CD4-positive, alpha-beta memory T cell (primary cell): ENCODE data around the gene GOSR1. TPM values are rescaled to one million over a fixed set of nuclear protein-coding genes. Genes with fewer than 3 reads are reported as not detected.
"Not testable (repeated sequence)": the region's sequence is repeated elsewhere in the genome, so short reads cannot be mapped to it uniquely, and the experiment has no call there.

Experiments
- CTCF ChIA-PET: fragments of 350-600 bp; sonication (Branson Sonifier 250); formaldehyde crosslinking; loops from one replicate; lab custom pipeline; 2021; ENCODE audit warnings: inconsistent platforms; ENCODE audit not compliant: partially characterized antibody; lab: Charles Lee
- POLR2A ChIA-PET: fragments of 350-600 bp; sonication (Branson Sonifier 250); formaldehyde crosslinking; loops from one replicate; lab custom pipeline; 2021; ENCODE audit not compliant: partially characterized antibody; lab: Charles Lee
- DNase-seq, 5 donors: peaks; one replicate each; pipeline versions ENCODE4 v3.0.0 to v3.0.0-alpha.2; 2020 to 2022; ENCODE audit warnings: mixed read lengths in 1 of 5
- H3K27ac ChIP-seq: one replicate; pipeline ENCODE4 v1.7.0; 2013; ENCODE audit warnings: low read depth, low read length
- H3K27me3 ChIP-seq: 2 replicates; pipeline ENCODE4 v1.7.0; 2013; ENCODE audit warnings: mild to moderate bottlenecking, low read length, moderate library complexity; ENCODE audit not compliant: insufficient read depth
- H3K36me3 ChIP-seq: 2 replicates; pipeline ENCODE4 v1.7.0; 2013; ENCODE audit warnings: mild to moderate bottlenecking, low read length, moderate library complexity; ENCODE audit not compliant: insufficient read depth
- H3K4me1 ChIP-seq: 2 replicates; pipeline ENCODE4 v1.7.0; 2013; ENCODE audit warnings: mild to moderate bottlenecking, low read length, moderate library complexity; ENCODE audit not compliant: insufficient read depth
- H3K4me3 ChIP-seq, 2 donors: one replicate each; pipeline ENCODE4 v1.7.0; 2013; ENCODE audit warnings: low read length in 2 of 2, mild to moderate bottlenecking in 1 of 2
- H3K9me3 ChIP-seq, 2 donors: one replicate each; pipeline ENCODE4 v1.7.0; 2013; ENCODE audit warnings: low read length in 2 of 2, control low read depth in 1 of 2; ENCODE audit not compliant: control insufficient read depth in 1 of 2
- H3K27ac Mint-ChIP-seq, 7 donors: one replicate each; pipeline ENCODE4 v1.8.0; 2020 to 2021; ENCODE audit warnings: mixed read lengths in 7 of 7, mild to moderate bottlenecking in 6 of 7, inconsistent platforms in 3 of 7, moderate library complexity in 3 of 7
- H3K27me3 Mint-ChIP-seq, 2 donors: one replicate each; pipeline ENCODE4 v1.8.0; 2020 to 2021; ENCODE audit warnings: mixed read lengths in 2 of 2
- H3K36me3 Mint-ChIP-seq, 2 donors: one replicate each; pipeline ENCODE4 v1.8.0; 2020 to 2021; ENCODE audit warnings: mixed read lengths in 2 of 2, inconsistent platforms in 1 of 2, mild to moderate bottlenecking in 1 of 2
- H3K4me1 Mint-ChIP-seq, 4 donors: one replicate each; pipeline ENCODE4 v1.8.0; 2020 to 2021; ENCODE audit warnings: mixed read lengths in 4 of 4, mild to moderate bottlenecking in 1 of 4
- H3K4me3 Mint-ChIP-seq, 8 donors: one replicate each; pipeline ENCODE4 v1.8.0; 2020 to 2021; ENCODE audit warnings: mixed read lengths in 8 of 8, mild to moderate bottlenecking in 7 of 8, moderate library complexity in 6 of 8, inconsistent platforms in 3 of 8
- H3K9me3 Mint-ChIP-seq, 8 donors: one replicate each; pipeline ENCODE4 v1.8.0; 2020 to 2021; ENCODE audit warnings: mixed read lengths in 8 of 8, mild to moderate bottlenecking in 5 of 8, inconsistent platforms in 3 of 8, moderate library complexity in 1 of 8
- intact Hi-C: fragments of 100-400 bp; cut with micrococcal nuclease; formaldehyde crosslinking; loops from one replicate; pipeline ENCODE4 v1.15.1; 2023
- polyA plus RNA-seq, 2 donors: library from polyadenylated mRNA; unstranded; fragments of 300-500 nt; fragmentation: Illumina TruSeq; gene quantifications; one replicate each; pipeline ENCODE4 v1.2.3, GENCODE V29; 2021
- total RNA-seq, 2 experiments: library from RNA; stranded (reverse); gene quantifications; one replicate each; pipeline ENCODE4 v1.2.3, GENCODE V29; 2021

Gene GOSR1
- total and polyA plus RNA-seq, 4 experiments from 2014 or later, result 39.2 to 64.5 (median 59.5) TPM

DNA sequence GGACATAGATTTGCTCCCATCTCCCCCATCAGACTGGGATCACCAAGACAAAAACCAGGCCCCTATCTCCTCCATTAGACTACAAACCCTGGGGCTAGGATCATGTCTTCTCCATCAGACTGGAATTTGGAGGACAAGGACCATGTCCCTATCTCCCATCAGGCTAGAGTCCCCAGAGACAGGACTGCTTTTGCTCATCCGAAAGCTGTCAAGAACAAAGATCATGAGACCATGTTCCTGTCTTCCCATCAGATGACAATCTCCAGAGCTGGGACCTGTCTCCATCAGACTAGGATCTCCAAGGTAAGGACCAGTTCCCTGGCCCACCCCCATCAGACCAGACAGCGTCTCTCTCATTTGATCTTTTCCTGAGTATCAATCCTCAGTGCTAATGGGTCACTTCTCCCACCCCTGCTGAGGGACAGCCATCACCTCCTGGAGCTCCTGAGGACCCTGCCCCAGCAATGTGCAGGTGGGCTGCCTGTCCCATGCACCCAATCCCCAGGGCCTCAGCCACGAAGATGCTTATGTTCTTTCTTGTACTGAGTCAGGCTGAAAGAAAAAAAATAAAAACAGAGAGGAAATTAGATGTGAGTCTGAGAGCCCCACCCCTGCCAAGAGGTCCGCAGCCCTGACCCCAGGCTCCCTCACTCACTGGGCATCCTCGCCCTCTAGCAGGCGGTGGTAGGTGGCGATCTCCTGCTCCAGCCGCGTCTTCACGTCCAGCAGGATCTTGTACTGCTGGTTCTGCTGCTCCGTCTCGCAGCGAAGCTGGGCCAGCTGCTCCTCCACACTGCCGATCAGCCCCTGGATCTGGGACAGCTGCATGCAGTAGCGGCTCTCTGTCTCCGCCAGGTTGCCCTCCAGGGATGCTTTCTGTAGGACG, 90.3 kb downstream of the GOSR1 start:
- Mint-ChIP-seq H3K9me3 (no peaks in the 10 kb centered on the region), H3K4me3 (no peak overlapping the region), H3K27ac (peak overlapping the region in 1 of 7 donors; percentile 26), H3K27me3 (peaks cover 5 to 11% of the 10 kb centered on the region in 2 donors), H3K4me1 (no peaks in the 10 kb centered on the region), H3K36me3 (no peaks in the 10 kb centered on the region)
- H3K27ac ChIP-seq, result no peak overlapping the region
- ChIA-PET POLR2A (no interaction called here), CTCF (no interaction called here)
- no peak overlapping the region for H3K4me3 ChIP-seq
- H3K9me3 ChIP-seq, result no peaks in the 10 kb centered on the region
- H3K4me1 ChIP-seq, result no peaks in the 10 kb centered on the region
- DNase-seq, result no peak
- no peaks in the 10 kb centered on the region for H3K36me3 ChIP-seq
- intact Hi-C loops, result no loop called here
- H3K27me3 ChIP-seq, result no peaks in the 10 kb centered on the region

DNA sequence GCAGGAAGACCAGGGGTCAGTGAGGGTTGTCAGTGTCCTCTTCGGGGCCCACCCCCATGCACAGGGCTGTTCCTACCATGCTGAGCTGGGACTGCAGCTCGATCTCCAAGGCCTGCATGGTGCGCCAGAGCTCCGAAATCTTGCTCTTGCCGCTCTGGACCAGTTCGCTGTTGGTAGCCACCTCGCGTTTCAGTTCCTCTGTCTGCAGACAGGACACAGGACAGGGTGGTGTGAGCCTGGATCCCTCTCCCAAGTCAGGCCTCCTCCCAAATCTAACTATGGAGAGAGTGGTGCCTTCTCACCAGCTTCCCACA, 90.9 kb downstream of the GOSR1 start:
- no peaks in the 10 kb centered on the region for H3K9me3 Mint-ChIP-seq
- no peaks in the 10 kb centered on the region for H3K36me3 Mint-ChIP-seq
- H3K27me3 Mint-ChIP-seq, result peaks cover 5 to 11% of the 10 kb centered on the region in 2 donors
- Histone ChIP-seq H3K4me3 (no peak overlapping the region), H3K9me3 (no peaks in the 10 kb centered on the region), H3K4me1 (no peaks in the 10 kb centered on the region), H3K27me3 (no peaks in the 10 kb centered on the region), H3K27ac (no peak overlapping the region), H3K36me3 (no peaks in the 10 kb centered on the region)
- ChIA-PET CTCF (no interaction called here), POLR2A (no interaction called here)
- H3K27ac Mint-ChIP-seq, result no peak overlapping the region
- H3K4me1 Mint-ChIP-seq, result no peaks in the 10 kb centered on the region
- DNase-seq, result no peak
- H3K4me3 Mint-ChIP-seq, result no peak overlapping the region
- intact Hi-C loops, result no loop called here

- H3K4me1 ChIP-seq, H3K36me3 ChIP-seq, H3K9me3 ChIP-seq, H3K4me3 ChIP-seq, H3K36me3 Mint-ChIP-seq, H3K27me3 Mint-ChIP-seq, CTCF ChIA-PET, H3K27me3 ChIP-seq, H3K9me3 Mint-ChIP-seq, POLR2A ChIA-PET, H3K27ac Mint-ChIP-seq, H3K27ac ChIP-seq, intact Hi-C loops, H3K4me3 Mint-ChIP-seq, DNase-seq, H3K4me1 Mint-ChIP-seq: not testable (repeated sequence)
Observed at GRCh38 chr17:30569531-30570175, 92.4 kb downstream of the GOSR1 start.

DNA sequence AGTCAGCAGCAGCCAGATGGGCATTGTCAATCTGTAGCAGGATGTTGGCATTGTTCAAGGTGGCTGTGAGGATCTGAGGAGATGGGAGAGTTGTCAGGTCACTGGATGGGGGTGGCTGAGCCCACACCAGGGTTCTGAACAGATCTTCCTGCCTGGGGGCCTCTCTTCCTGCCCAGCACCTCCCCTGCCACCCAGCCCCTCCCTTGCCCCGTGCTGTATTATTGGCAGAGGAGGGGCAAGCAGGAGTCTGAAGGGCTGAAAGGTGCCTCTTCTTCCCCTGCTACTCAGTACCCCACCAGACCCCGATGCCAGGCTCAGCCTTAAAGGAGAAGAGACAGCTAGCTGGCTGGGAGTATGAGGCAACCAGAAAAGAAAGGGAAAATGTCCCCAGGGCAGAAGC, 93.0 kb downstream of the GOSR1 start:
- H3K4me3 ChIP-seq, result no peak overlapping the region
- Mint-ChIP-seq H3K9me3 (no peaks in the 10 kb centered on the region), H3K4me3 (no peak overlapping the region), H3K27me3 (peaks cover 5 to 11% of the 10 kb centered on the region in 2 donors), H3K4me1 (no peaks in the 10 kb centered on the region), H3K27ac (no peak overlapping the region), H3K36me3 (no peaks in the 10 kb centered on the region)
- no peaks in the 10 kb centered on the region for H3K9me3 ChIP-seq
- H3K4me1 ChIP-seq, result no peaks in the 10 kb centered on the region
- ChIA-PET CTCF (no interaction called here), POLR2A (no interaction called here)
- H3K27me3 ChIP-seq, result no peaks in the 10 kb centered on the region
- H3K27ac ChIP-seq, result no peak overlapping the region
- H3K36me3 ChIP-seq, result no peaks in the 10 kb centered on the region
- intact Hi-C loops, result no loop called here
- DNase-seq, result no peak

- no peaks in the 10 kb centered on the region for H3K4me1 Mint-ChIP-seq
- no peaks in the 10 kb centered on the region for H3K27me3 ChIP-seq
- ChIA-PET POLR2A (no interaction called here), CTCF (no interaction called here)
- H3K27me3 Mint-ChIP-seq, result peaks cover 5 to 12% of the 10 kb centered on the region in 2 donors
- H3K27ac ChIP-seq, result no peak overlapping the region
- H3K9me3 Mint-ChIP-seq, result no peaks in the 10 kb centered on the region
- H3K36me3 Mint-ChIP-seq, result no peaks in the 10 kb centered on the region
- intact Hi-C loops, result no loop called here
- no peaks in the 10 kb centered on the region for H3K9me3 ChIP-seq
- no peak overlapping the region for H3K4me3 ChIP-seq
- DNase-seq, result no peak
- no peak overlapping the region for H3K27ac Mint-ChIP-seq
- H3K4me1 ChIP-seq, result no peaks in the 10 kb centered on the region
- H3K4me3 Mint-ChIP-seq, result no peak overlapping the region
- H3K36me3 ChIP-seq, result no peaks in the 10 kb centered on the region
Observed at GRCh38 chr17:30570596-30571265, 93.5 kb downstream of the GOSR1 start.

DNA sequence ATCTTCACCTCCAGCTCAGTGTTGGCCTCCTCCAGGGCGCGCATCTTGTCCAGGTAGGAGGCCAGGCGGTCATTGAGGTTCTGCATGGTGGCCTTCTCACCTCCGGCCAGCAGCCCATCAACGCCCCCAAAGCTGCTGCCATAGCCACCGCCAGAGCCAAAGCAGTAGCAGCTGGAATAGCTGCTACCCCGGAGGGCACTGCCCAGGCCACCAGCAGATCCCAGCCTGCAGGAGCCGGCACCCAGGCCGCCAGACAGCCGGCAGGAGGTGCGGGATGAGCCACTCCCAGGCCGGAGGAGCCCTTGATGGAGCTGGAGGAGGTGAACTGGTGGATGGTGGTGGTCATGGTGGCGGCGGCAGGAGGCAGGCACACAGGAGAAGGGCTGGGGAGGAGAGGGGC, 94.2 kb downstream of the GOSR1 start:
- peaks cover 5 to 12% of the 10 kb centered on the region in 2 donors for H3K27me3 Mint-ChIP-seq
- POLR2A ChIA-PET, intact Hi-C loops: not testable (repeated sequence)

GRCh38 chr17:30571921-30572320, 94.7 kb downstream of the GOSR1 start:
- CTCF ChIA-PET, result no interaction called here
- H3K4me3 ChIP-seq, result no peak overlapping the region
- H3K27me3 Mint-ChIP-seq, result peaks cover 5 to 11% of the 10 kb centered on the region in 2 donors

More for the DNA sequence above, 94.2 kb downstream of the GOSR1 start:
- H3K36me3 Mint-ChIP-seq, H3K4me3 Mint-ChIP-seq, H3K4me1 Mint-ChIP-seq, DNase-seq, H3K36me3 ChIP-seq, H3K9me3 ChIP-seq, CTCF ChIA-PET, H3K27ac ChIP-seq, H3K9me3 Mint-ChIP-seq, H3K27me3 ChIP-seq, H3K27ac Mint-ChIP-seq, H3K4me1 ChIP-seq, H3K4me3 ChIP-seq: not testable (repeated sequence)

More at GRCh38 chr17:30571921-30572320, 94.7 kb downstream of the GOSR1 start:
- Mint-ChIP-seq H3K9me3 (no peaks in the 10 kb centered on the region), H3K4me1 (no peaks in the 10 kb centered on the region), H3K4me3 (no peak overlapping the region), H3K36me3 (no peaks in the 10 kb centered on the region), H3K27ac (no peak overlapping the region)
- H3K9me3 ChIP-seq, result no peaks in the 10 kb centered on the region
- intact Hi-C loops, result no loop called here
- H3K27me3 ChIP-seq, result no peaks in the 10 kb centered on the region
- no peaks in the 10 kb centered on the region for H3K4me1 ChIP-seq
- no peaks in the 10 kb centered on the region for H3K36me3 ChIP-seq
- POLR2A ChIA-PET, result no interaction called here
- H3K27ac ChIP-seq, result no peak overlapping the region
- DNase-seq, result no peak
